ENCODE measurements around the gene RYR2. TPM values are rescaled to one million over a fixed set of nuclear protein-coding genes. Genes with fewer than 3 reads are reported as not detected.

RYR2 gene
- total RNA-seq, 1 experiment from 2014 or later = 3.4 TPM

DNA sequence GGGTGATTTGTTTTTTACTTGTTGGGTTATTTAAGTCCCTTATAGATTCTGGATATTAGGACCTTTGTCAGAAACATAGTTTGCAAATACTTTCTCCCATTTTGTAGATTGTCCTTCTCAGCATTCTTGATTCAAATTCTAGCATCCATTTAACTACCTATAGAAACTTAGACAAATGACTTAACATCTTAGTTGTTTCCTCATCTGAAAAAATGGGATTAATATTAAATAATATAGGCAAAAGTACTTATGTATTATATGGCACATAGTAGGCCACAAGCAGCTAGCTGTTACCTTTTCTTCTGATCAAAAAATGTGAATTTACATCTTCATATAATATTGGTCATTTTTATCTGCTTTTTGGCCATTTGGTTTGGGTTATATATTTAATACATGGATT lies 541.3 kb downstream of the RYR2 start:
- Histone ChIP-seq H3T11ph (ENCODE audit: low read length) (no peak overlapping the region), H4K8ac (replicated peaks; ENCODE audit: insufficient read length, low read depth, low read length) (no peak overlapping the region), H2AK5ac (ENCODE audit: insufficient read length, low read length) (no peak overlapping the region), H3K23ac (ENCODE audit: insufficient read length, low read depth, low read length) (no peak overlapping the region), H4K91ac (ENCODE audit: insufficient read length, low read depth, low read length) (no peak overlapping the region), H3K79me1 (ENCODE audit: insufficient read depth, low read depth, low read length, poor library complexity, severe bottlenecking) (no peaks in the 10 kb centered on the region), H2BK120ac (ENCODE audit: low read depth, low read length, poor library complexity, severe bottlenecking) (no peak overlapping the region), H2BK5ac (ENCODE audit: insufficient read length, low read length) (no peak overlapping the region), H2BK15ac (ENCODE audit: low read depth, low read length) (no peak overlapping the region), H2AFZ (ENCODE audit: low read length) (no peak overlapping the region), H3K9me3 (ENCODE audit: control insufficient read depth, low read depth, low read length) (no peaks in the 10 kb centered on the region), H3K9ac (ENCODE audit: extremely low read depth, insufficient read length, low read length) (no peak overlapping the region), H3K14ac (ENCODE audit: insufficient read depth, low read length) (no peak overlapping the region), H3K56ac (ENCODE audit: insufficient read length, low read depth, low read length) (no peak overlapping the region), H3K23me2 (ENCODE audit: insufficient read length, low read depth, low read length, poor library complexity, severe bottlenecking) (no peaks in the 10 kb centered on the region), H3K4me2 (ENCODE audit: insufficient read depth, insufficient read length, low read length) (no peak overlapping the region), H4K5ac (ENCODE audit: insufficient read length, low read depth, low read length) (no peak overlapping the region), H3K79me2 (ENCODE audit: insufficient read depth, low read length) (no peaks in the 10 kb centered on the region), H3K18ac (ENCODE audit: insufficient read length, low read depth, low read length) (no peak overlapping the region), H3K27me3 (ENCODE audit: insufficient read depth, low read length) (no peaks in the 10 kb centered on the region), H3K4me1 (ENCODE audit: insufficient read depth, low read length) (no peaks in the 10 kb centered on the region), H2BK20ac (ENCODE audit: low read depth, low read length, poor library complexity, severe bottlenecking) (no peak overlapping the region), H3K4ac (ENCODE audit: low read depth, low read length) (no peak overlapping the region), H2BK12ac (ENCODE audit: insufficient read length, low read depth, low read length) (no peak overlapping the region), H3K27ac (ENCODE audit: insufficient read length, low read depth, low read length) (no peak overlapping the region), H4K20me1 (ENCODE audit: control insufficient read depth, insufficient read depth, insufficient read length) (no peaks in the 10 kb centered on the region)
- Mint-ChIP-seq H3K36me3 (ENCODE audit: insufficient read depth in 1 of 3, low read depth in 3 of 3) (peaks cover 1 to 7% (median 5%) of the 10 kb centered on the region in 3 experiments; a peak in 3 of 7 replicates), H3K9me3 (peaks cover 3% of the 10 kb centered on the region in 2 experiments; a peak in 4 of 5 replicates), H3K27me3 (ENCODE audit: low read depth) (no peaks in the 10 kb centered on the region), H3K27ac (no peak overlapping the region), H3K4me1 (no peaks in the 10 kb centered on the region), H3K4me3 (no peak overlapping the region)
- TF ChIP-seq, protein P1, sequence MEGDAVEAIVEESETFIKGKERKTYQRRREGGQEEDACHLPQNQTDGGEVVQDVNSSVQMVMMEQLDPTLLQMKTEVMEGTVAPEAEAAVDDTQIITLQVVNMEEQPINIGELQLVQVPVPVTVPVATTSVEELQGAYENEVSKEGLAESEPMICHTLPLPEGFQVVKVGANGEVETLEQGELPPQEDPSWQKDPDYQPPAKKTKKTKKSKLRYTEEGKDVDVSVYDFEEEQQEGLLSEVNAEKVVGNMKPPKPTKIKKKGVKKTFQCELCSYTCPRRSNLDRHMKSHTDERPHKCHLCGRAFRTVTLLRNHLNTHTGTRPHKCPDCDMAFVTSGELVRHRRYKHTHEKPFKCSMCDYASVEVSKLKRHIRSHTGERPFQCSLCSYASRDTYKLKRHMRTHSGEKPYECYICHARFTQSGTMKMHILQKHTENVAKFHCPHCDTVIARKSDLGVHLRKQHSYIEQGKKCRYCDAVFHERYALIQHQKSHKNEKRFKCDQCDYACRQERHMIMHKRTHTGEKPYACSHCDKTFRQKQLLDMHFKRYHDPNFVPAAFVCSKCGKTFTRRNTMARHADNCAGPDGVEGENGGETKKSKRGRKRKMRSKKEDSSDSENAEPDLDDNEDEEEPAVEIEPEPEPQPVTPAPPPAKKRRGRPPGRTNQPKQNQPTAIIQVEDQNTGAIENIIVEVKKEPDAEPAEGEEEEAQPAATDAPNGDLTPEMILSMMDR (conservative IDR thresholded peaks at IDR 0.05) = no peak
- DNase-seq = no peak
